Mucosa of descending colon (tissue), 3 donors: Measurements from ENCODE around the gene GPC6. TPM values are rescaled to one million over a fixed set of nuclear protein-coding genes. Genes with fewer than 3 reads are reported as not detected.

Experiments used
- ATAC-seq: fragments of 200-7000 bp; cut with Tn5 transposase; one replicate; pipeline ENCODE4 v1.9.1; 2020; ENCODE audit warnings: mild to moderate bottlenecking, moderate library complexity
- DNase-seq, 3 donors: peaks; one replicate each; pipeline ENCODE4 v3.0.0-alpha.2; 2020
- H3K36me3 ChIP-seq: fragments of 200-600 bp; one replicate; pipeline ENCODE4 v1.8.0; 2021; ENCODE audit warnings: low read depth, mild to moderate bottlenecking
- H3K4me1 ChIP-seq: fragments of 200-600 bp; one replicate; pipeline ENCODE4 v1.8.0; 2021; ENCODE audit warnings: low read depth, mild to moderate bottlenecking
- H3K4me3 ChIP-seq: fragments of 200-600 bp; one replicate; pipeline ENCODE4 v1.8.0; 2021; ENCODE audit warnings: mild to moderate bottlenecking
- H3K9me3 ChIP-seq: fragments of 200-600 bp; one replicate; pipeline ENCODE4 v1.8.0; 2021; ENCODE audit warnings: mild to moderate bottlenecking
- CTCF ChIP-seq: fragments of 200-600 bp; IDR thresholded peaks from one replicate; pipeline ENCODE4 v1.8.0; 2022; ENCODE audit warnings: antibody characterized with exemption, mild to moderate bottlenecking
- intact Hi-C, 2 donors: fragments of 100-400 bp; cut with DNase I in 1 of 2; cut with micrococcal nuclease in 1 of 2; formaldehyde crosslinking; loops; one replicate each; pipeline versions ENCODE4 v1.11.0 to v1.11.1; 2022; cut with DNase I, micrococcal nuclease
- total RNA-seq, 3 donors: library from RNA; stranded (reverse); fragmentation: NEBNext Ultra II Directional in 2 of 3; extraction: Animal tissue kit (Norgen Biotek cat#: 25700) in 2 of 3; gene quantifications; one replicate each; pipeline versions ENCODE4 v1.2.1 to v1.2.4, GENCODE V29; 2021 to 2023
- donor health status: DM: no; HTN: no; CAD: no; lungs with moderate emphysema.
- donor health status: DM: no; HTN: no; CAD: no.
- donor health status: DM: no; HTN: yes; CAD: no.

The GPC6 gene
- total RNA-seq, 3 donors from 2014 or later, result 2.7 to 11.3 (median 7.5) TPM

- ATAC-seq, result no peak
- no peaks in the 10 kb centered on the region for H3K36me3 ChIP-seq
- intact Hi-C loops, result no loop called here
- H3K4me3 ChIP-seq, result no peak overlapping the region
- no peaks in the 10 kb centered on the region for H3K4me1 ChIP-seq
- no peaks in the 10 kb centered on the region for H3K9me3 ChIP-seq
- no peak for DNase-seq
- no peak for TF ChIP-seq CTCF
These were observed 539.2 kb downstream of the GPC6 start for GRCh38 chr13:93765811-93766210.

GRCh38 chr13:93766719-93767118 is 540.1 kb downstream of the GPC6 start:
- ATAC-seq (no peak), DNase-seq (no peak)
- TF ChIP-seq CTCF, result no peak
- Histone ChIP-seq H3K36me3 (no peaks in the 10 kb centered on the region), H3K4me1 (no peaks in the 10 kb centered on the region), H3K4me3 (no peak overlapping the region), H3K9me3 (no peaks in the 10 kb centered on the region)
- intact Hi-C loops, result no loop called here

- DNase-seq (no peak), ATAC-seq (no peak)
- Histone ChIP-seq H3K36me3 (no peaks in the 10 kb centered on the region), H3K9me3 (no peaks in the 10 kb centered on the region), H3K4me3 (no peak overlapping the region), H3K4me1 (no peaks in the 10 kb centered on the region)
- TF ChIP-seq CTCF, result no peak
- intact Hi-C loops, result no loop called here
These were observed 540.7 kb downstream of the GPC6 start for GRCh38 chr13:93767180-93767916.

GRCh38 chr13:93767917-93768409 is 541.4 kb downstream of the GPC6 start:
- H3K9me3 ChIP-seq, result no peaks in the 10 kb centered on the region
- H3K4me1 ChIP-seq, result no peaks in the 10 kb centered on the region
- intact Hi-C loops, result no loop called here
- no peak overlapping the region for H3K4me3 ChIP-seq
- ATAC-seq (peak; percentile 24), DNase-seq (peak in 1 of 3 donors; percentile 9)
- H3K36me3 ChIP-seq, result no peaks in the 10 kb centered on the region
- no peak for TF ChIP-seq CTCF

GRCh38 chr13:93769101-93769500 is 542.5 kb downstream of the GPC6 start:
- DNase-seq (no peak), ATAC-seq (no peak)
- intact Hi-C loops, result no loop called here
- H3K4me3 ChIP-seq, result no peak overlapping the region
- no peaks in the 10 kb centered on the region for H3K36me3 ChIP-seq
- no peaks in the 10 kb centered on the region for H3K4me1 ChIP-seq
- TF ChIP-seq CTCF, result no peak
- no peaks in the 10 kb centered on the region for H3K9me3 ChIP-seq
